Glomerular visceral epithelial cell (primary cell): Measurements from ENCODE around the gene PHC2.
A peak's percentile ranks its signal among the peaks of the same experiment; 100 is the strongest.

Experiments used
- DNase-seq: peaks from one replicate; pipeline ENCODE4 v3.0.0-alpha.2; 2016; ENCODE audit errors: extremely low spot score

Gene PHC2

DNA sequence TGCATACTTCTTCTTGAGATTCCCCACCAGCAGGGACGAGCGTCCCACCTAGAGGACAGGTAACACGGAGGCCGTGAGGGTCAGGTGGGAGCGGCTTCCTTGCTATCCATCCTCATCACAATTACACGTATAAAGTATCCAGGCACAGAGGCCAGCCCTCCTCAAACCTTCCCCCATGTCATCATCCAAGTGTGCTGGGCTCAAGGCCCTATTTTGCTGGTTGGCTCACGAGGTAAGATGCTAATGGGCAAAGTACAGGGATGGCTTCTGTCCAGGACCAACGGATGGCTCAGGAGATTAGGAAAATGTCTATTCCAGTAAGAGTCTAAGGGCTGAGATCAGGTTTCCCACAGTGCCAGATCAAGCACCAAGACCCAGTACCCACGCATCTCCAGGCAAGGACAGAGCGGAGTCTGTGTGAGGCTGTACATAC, 98.5 kb downstream of the PHC2 start:
- DNase-seq: peak; percentile 25

DNA sequence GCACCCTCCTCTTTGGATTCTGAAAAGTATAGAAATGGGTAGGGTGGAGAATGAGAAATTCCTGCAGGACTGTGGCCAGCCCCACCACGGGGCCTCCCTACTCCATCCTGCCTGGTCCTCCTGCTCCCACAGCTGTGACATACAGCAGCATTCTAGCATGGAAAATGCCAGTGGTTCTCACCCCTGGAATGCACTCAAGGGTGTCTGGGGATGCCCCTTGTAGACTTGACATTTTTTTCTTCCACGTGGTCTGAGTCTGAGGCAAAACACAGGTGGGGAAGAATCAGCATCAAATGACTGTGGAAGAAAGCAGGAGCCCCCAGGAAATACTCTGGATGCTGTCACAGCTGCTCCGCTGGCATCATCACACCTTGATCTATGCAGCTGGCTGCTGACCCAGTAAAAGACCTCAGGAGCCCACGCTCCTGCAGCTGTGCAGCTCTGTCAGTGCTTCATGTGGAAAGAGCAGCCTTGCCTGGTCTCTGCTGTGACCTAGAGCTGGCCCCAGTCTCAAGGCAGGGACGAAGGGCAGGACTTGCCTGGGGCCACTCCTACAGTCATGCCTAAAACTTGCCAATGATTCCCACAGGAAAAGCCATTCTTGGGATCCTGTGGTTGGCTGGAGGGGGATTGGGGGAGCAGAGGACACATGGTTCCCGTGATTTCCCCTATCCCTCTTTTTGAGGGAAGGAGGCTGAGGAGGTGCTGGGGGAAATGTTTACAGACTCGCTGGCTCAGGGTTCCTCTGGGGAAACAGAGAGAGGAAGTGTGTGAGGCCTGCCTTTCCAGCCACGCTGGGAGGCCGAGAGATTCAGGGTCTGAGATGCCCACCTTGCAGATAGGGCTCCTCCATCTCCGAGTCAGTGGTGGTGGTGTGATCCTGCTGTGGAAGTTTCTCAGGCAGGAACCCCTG, 99.2 kb downstream of the PHC2 start:
- peak; percentile 63 for DNase-seq

DNA sequence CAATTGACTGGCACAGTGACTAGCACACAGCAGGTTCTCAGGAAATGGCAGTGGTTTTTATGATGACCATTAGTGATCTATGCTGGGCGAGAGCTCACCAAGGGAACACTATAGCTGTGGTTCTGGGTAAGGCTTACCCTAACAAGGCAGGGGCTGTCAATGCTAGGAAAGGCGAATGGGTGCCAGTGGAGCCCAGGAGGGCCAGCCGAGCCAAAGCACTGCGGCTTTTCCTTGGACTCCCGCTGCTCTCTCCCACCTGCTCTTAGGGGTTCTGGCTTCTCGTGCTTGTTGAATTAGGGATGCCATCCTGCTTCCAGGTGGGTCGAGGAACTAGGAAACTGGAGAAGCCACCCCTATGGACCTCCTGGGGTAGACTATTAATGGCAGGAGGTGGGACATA, 100.0 kb downstream of the PHC2 start:
- no peak for DNase-seq

DNA sequence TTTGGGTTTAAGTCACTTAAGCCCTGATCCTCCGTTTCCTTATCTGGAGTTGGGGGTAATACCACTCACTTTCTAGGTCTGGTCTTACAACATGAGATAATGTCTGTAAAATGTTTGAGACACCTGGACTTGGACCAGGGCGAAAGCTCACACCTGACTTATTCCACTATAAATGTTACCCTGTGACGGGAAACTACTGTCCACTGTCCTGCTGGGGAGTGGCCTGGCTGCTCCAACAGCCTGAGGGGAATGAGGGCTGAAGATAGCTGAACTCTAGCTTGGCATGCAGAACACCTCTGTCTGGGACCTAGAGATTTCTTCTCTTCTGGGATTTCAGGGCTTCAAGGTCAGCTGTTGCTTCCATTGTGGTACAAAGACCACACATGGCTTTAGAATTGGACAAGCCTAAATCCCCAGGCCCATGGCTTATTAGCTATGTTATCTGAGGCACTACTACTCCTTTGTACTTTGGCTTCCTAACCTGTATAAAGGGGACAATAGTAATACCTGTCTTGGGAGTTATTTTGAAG, 100.5 kb downstream of the PHC2 start:
- no peak for DNase-seq

DNA sequence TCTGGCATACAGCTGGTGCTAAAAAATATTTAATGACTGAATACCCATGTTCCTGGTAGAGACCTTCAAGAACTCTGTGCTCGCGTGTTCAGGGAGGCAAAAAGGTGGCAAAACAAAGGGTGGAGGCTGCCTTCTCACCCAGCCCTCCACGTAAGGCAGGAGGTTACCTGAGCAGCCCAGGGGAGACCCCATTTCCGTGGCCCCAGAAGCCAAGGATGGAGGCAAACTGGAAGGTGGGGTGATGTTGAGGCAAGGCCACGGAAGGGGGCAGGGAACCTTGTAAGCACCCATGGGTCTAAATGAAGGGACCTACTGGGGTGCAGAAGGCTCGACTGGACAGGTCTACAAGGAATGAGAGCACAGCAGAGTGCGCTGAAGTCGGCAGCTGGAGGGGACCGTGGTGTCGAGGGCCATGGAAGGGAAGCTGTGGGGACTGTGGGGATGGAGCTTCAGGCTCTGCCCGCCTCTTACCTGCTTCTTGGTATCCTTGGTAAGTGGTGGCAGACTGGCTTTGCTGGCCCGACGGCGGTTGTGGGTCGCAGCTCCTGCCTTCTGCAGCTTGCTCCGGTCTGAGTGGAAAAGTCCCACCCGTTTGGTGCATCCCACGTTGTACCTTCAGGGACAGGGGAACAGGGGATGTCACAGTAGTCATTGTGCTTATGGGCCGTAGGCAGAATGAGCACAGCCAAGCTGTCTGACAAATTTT, 101.1 kb downstream of the PHC2 start:
- no peak for DNase-seq

DNA sequence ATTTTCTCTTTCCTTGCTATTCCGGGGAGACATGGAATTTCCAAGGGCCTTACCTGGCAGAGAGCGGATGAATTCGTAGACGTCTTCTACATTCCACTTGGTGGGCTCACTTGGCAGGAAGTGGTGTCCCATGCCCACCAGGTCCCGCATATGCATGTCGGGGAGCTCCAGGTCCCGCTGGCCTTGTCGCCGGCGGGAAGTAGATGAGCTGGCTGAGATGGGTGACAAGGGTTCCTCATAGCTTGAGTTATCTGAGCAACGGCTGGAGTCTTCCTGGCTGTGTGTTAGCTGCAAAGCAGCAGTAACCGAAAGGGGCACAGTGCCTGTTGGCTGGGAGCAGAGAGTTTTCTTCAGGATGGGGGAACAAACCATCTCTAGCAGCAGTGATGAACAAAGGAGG, 102.1 kb downstream of the PHC2 start:
- no peak for DNase-seq

DNA sequence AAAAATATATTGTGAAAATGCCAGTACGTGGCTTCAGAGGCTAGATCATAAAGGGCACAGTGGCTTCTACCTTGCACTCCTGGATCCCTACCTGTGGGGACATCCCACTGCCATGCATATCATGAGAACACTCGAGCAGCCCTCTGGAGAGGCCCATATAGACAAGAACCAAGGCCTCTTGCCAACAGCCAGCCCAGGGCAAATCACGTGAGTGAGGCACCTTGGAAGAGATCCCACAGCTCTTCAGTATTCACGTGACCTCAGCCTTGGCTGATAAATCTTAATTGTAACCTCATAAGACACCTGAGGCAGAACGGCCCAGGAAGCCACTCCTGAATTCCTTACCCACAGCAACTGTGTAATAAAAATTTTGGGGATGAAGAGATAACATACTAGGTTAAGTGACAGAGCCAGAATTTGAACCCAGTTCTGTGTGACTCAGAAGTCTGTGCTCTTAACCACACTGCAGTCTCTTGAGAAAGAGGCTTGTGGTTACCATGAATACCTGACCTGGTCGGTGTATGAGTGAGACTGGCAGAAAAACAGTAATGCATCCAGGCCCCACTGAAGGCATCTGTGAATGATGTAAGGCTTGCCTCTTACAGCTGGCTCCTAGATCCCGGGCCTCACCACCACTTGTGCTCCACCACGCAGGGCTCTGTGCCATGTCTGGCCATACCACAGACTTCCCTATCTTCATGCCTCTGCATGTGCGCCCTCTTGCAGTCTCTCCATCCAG, 103.1 kb downstream of the PHC2 start:
- peak; percentile 95 for DNase-seq

DNA sequence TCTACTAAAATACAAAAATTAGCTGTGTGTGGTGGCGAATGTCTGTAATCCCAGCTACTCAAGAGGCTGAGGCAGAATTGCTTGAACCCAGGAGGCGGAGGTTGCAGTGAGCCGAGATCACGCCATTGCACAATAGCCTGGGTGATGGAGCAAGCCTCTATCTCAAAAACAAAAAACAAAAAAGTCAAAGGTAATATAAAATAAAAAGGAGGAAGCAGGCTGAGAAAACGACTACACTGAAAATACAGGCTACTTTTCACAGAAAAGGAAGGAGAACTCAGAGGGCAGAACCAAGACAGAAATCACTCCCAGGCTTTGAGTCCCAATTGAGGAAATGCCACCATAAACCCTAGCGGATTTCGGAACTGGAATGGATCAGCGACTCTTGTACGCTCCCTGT, 104.1 kb downstream of the PHC2 start:
- DNase-seq: no peak

DNA sequence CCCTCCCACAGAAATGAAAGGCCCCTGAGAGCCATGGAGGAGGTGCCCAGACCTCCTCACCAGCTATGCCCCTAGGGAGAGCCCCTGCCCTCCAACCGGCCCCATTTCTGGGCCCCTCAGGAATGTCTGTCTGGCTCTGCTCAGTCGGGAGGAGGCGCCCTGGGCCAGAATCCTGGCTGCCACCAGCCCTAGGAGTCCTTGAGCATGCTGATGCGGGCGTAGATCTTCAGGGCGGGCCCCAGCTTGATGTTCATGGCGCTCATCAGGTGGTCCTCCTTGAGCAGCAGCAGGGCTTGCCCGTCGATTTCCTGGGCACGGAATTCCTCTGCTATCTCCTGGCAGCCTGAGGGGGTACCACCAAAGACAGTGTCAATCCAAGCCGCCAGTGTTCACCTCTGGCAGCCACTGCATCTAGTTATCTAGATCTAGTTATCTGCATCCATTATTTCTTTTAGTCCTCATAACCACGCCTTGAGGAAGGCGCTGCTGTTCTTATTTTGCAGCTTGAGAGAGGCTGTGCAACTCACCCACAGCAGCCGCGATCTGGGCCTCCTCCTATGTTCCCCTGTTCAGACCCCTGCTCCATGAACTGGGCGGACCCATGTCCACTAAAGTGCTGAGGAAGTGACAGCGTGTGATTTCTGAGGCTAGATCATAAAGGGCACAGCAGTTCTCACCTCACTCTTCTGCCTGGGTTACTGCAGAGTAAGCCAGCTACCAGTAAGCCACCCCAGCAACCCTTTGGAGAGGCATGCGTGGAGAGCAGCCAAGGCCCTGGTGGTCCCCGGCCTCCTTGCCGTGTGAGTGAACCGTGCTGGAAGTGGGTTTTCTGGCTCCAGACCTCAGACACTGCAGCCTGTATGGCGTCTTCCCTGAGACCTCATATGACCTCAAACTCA, 106.0 kb downstream of the PHC2 start:
- no peak for DNase-seq

DNA sequence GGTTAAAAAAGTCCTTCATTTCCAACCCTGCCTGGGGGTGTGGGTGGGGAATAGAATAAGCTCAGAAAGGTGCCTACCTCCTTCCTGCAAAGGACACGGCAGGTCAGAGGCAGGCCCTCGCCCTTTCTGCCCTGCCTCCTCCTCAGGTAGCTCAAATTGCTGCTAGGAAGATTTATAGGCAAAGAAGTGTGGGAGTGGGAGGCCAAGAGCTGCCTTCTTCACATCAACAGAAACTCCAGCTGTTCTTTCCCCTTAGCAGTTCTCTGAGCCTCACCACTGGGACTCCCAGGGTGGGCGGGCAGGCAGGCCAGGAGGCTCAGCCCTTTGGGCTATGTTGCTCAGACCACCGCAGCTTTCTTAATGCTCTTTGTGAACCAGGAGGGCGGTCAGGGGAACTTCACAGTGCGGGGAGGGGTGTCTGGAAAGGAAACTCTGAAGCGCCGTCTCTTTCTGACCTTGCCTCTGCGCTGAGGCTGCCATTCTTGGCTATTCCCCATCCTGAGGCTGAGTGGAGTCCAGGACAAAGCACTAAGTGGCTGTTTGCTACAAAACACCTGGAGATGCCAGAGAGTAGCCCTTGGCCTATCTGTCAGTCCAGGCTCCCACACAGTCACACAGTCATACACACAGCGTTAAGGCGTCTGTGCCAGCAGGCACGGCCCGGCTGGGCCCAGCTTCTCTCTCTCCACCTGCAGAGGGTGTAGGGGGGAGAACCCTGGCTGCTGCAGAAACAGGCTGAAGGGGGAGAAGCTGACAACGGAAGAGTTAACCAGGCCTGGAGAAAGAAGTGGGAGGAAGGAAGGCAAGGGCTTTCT, 107.0 kb downstream of the PHC2 start:
- DNase-seq: no peak

DNA sequence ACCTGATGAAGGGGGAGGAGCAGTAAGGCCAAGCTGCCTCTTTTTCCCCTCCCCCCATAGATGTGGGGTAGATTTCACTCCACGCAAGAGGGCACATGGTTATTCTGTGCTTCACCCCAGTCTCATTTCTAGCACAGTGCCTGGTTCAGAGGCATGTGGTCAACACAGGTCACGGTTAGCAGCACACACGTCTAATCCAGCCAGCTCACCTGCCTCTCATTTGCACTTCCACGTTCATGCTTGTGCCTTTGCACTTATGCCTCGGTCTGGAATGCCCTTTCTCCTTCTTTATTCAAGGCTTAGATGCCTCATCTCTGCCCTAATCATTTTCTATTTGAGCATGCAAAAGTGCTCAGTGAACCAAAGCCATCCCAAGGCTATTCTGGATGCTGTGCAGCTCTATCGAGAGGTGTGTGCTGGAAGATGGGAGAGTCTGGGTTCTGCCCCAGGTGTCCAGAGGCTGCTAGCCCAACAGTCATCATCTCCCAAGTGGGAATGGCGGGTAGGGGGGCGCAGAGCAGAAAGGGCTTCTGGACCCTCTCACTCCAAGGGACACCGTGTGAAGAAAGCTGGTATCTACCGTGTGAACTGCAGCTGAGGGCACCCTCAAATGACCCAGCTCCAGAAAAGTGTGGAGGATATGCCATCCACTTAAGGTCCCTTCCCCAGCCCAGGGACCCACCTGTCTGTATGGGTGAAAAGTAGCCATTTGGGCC, 107.9 kb downstream of the PHC2 start:
- no peak for DNase-seq

DNA sequence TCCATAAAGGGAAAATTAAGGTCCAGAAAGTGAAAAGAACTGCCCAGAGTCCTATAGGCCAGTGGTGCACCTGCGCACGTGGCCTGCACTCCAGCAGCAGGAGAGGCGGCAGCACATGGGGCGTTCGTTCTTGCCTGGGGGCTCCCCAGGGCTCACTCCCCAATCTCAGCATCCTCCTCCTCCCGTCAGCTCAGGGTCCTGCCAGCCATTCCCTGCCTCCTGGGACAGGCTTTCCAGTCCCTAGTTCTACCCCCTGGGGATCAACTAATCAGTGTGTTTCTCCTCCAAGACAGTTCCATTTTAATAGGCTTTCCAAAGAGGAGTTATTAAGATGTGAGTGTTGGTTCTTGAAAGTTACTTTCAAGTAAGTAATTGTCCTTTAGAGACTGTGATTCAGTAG, 108.8 kb downstream of the PHC2 start:
- no peak for DNase-seq

DNA sequence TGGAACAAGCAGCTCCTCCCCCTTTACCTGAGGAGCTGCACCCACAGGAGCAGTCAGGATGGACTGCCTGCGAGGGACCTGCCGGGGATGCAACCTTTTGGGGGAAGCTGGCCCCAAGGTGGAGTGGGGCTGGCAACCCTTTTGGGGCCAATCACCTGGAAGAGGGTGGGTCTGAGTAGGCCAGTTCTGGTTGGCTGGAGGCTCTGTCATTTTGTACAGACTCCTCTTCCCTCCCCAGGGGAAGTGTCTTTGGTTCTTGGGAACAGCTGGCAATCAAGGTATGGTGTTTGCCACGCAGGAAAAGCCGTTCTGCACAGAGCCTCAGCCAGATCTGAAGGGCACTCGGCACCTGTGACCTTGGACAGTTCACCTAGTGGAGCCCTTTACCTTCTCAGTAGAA, 109.7 kb downstream of the PHC2 start:
- no peak for DNase-seq

DNA sequence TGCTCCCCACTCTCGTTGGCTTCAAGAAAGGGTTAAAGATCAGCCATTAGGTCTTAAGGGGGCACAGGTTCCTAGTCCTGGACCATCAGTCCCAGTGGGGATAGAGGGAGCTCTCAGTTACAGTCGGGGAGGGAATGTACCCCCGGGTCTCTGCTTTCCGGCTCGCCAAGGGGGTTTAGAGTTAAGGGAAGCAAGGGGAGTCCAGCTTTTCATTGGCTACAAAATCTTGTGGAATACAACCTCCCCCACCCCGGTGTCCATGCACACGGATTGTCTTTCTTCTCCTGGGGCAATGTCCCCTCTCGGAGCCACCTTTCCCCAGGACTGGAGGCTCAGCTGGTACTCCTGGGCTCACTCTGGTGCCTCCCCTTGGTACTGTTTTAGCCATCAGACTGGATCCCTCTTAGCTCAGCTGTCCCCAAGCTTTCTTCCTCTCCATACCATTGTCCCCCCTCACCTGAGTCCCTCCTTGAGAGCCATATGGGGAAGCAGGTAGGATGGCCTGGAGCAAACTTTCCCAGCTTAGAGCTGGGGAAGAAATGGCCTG, 110.2 kb downstream of the PHC2 start, which contains the start of gene A3GALT2:
A3GALT2 (minus strand) TSS at position 480 of the 547 bp plus-strand sequence; CDS start at position 480, 0 bp downstream.
- no peak for DNase-seq

DNA sequence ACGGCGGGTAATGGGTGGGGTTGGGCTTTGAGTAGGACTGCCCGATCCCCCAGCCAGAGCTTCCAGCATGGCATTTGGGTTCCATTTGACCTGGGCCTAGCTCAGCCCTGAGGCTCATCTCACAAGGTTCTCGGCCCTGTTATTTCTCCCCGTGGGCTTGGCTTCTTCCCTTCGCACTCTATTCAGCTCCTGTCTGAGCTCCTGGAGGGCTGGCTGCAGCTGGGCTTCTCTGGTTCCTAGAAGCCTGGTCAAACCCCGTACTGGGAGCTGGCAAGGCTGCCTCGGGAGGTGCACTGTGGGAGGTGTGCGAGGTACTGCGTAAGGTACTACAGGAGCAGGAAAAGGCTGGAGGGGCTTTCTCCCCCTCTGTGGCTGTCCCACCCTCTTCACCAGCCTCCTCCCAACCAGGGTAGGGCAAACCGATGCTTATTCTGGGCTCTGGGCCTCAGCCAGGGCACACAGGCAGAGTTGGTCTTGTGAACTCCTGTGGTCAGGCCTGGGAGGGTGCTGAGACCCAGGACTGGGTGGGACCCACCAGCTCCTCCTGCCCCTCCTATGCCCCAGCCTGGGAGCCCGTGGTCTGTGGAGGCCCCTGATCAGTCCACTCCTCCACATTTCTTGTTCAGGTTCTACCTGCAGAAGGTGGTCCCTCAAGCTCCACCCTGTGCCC, 110.8 kb downstream of the PHC2 start:
- no peak for DNase-seq

DNA sequence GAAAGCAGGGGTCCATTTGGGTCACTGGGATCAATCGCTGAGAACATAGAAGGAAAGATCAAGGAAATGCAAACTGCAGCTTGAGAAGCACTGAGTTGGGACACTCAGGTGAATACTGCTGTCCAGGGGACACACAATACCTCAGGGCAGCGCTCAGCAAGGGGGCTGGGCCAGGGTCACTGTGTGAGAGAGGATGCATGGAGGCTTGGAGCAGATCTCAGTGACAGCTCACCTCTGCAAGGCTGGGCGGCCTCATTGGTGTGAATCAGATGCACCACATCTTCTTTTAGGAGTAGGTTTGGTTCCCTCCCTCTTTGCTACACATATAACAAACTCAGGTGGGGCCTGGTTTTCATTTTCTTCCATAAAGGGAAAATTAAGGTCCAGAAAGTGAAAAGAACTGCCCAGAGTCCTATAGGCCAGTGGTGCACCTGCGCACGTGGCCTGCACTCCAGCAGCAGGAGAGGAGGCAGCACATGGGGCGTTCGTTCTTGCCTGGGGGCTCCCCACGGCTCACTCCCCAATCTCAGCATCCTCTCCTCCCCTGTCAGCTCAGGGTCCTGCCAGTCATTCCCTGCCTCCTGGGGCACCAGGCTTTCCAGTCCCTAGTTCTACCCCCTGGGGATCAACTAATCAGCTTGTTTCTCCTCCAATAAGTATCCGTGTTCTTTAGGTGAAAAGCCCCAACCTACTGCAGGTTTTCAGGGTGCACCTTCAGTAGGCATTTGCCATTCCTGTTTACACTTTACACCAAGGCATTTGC, 111.5 kb downstream of the PHC2 start:
- no peak for DNase-seq

DNA sequence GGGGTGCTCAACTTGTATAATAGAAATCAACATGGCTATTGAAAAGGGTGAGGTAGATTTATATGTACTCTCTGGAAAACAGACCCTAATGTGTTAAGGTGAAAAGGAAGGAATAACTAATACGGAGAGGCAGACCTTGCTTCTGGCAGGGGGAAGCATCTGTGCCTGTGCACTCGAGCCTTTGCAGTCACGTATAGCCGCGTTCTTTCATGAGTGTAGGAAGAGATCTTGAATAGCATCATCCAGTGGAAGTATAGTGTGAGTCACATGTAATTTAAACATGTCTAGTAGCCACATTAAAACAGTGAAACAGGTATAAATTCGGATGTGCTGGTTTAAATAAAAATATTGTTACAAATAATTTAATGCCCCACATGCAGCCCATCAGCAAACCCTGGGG, 112.9 kb downstream of the PHC2 start:
- no peak for DNase-seq

DNA sequence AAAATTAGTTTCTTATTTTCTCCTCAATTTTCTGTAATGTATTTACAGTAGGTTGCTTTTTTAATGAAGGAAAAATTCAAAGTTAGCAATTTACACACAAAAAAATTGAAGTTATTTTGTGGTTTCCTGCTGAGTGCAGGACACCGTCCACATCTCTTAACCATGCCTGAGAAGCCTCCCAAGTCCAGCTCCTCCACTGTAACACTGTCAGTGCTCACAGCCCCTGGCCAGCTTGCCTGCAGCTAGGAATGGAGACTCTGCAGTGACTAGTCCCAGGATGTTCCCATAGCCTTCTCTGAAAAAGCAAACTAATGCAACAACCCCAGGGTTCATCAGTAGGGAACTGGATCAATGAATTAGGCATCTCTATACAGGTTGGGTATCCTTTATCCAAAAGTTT, 113.5 kb downstream of the PHC2 start:
- no peak for DNase-seq
